Peyer's patch (tissue), 4 donors: ENCODE results near the gene HNF4A.

Experiments
- POLR2A ChIP-seq, 2 donors: fragments of 450-650 bp; IDR thresholded peaks; one replicate each; pipeline ENCODE4 v1.5.1; 2017; ENCODE audit warnings: antibody characterized with exemption in 2 of 2, mild to moderate bottlenecking in 2 of 2, moderate library complexity in 2 of 2
- TF ChIP-seq, protein P1 (sequence below), 6 experiments: fragments of 450-650 bp in 4 of 6; fragments of 200-600 bp in 2 of 6; sonication (generic) in 1 of 6; IDR thresholded peaks; one replicate each; pipeline ENCODE4 v1.5.1; 2017 to 2019; ENCODE audit warnings: antibody characterized with exemption in 6 of 6, mild to moderate bottlenecking in 3 of 6, moderate library complexity in 1 of 6

DNA sequence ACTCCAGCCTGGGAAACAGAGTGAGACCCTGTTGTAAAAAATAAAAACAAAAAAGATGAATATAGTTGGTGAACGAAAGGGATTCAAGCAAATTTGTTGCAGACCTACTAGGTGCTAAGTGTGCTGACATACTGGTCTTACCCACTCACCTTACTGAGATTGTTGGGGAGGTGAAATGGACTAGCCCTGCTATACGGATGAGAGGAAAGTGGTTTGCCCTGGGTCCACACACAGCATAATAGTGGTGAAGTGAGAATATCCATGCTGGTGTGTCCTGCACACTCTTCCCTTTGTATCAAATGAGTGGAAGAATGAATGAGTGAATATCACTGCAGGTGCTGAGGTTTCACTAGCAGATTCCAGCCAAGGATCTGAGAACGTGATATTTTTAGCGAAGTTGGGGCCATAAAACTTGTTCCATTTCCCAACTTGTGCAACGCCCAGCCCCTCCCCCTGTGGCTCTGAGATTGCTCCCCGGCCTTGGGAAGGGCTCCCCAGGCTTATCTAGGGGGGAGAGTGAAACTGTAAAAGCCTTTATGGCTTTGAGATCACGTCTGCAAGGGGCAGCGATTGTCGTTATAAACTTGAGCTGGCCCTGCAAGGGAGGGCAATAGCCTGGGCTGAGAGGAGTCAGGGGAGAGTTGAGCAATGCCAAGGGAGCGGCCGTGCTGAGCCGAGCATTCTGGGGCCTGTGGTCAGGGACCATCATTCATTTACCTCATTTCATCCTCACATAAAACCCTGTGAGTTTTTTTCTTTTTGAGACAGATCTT is 87.0 kb downstream of the HNF4A start:
- TF ChIP-seq, protein P1, sequence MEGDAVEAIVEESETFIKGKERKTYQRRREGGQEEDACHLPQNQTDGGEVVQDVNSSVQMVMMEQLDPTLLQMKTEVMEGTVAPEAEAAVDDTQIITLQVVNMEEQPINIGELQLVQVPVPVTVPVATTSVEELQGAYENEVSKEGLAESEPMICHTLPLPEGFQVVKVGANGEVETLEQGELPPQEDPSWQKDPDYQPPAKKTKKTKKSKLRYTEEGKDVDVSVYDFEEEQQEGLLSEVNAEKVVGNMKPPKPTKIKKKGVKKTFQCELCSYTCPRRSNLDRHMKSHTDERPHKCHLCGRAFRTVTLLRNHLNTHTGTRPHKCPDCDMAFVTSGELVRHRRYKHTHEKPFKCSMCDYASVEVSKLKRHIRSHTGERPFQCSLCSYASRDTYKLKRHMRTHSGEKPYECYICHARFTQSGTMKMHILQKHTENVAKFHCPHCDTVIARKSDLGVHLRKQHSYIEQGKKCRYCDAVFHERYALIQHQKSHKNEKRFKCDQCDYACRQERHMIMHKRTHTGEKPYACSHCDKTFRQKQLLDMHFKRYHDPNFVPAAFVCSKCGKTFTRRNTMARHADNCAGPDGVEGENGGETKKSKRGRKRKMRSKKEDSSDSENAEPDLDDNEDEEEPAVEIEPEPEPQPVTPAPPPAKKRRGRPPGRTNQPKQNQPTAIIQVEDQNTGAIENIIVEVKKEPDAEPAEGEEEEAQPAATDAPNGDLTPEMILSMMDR (IDR thresholded peaks at IDR 0.05) = no peak
- peak in 1 of 2 donors; percentile 71 for TF ChIP-seq POLR2A (IDR thresholded peaks at IDR 0.05)
